OCI-M2 (cell line): ENCODE results near the gene PLEKHG4.

Experiments used
- DNase-seq: peaks from one replicate; lab custom pipeline; 2025; ENCODE audit not compliant: unreplicated experiment; lab: John Stamatoyannopoulos, UW

Gene PLEKHG4

DNA sequence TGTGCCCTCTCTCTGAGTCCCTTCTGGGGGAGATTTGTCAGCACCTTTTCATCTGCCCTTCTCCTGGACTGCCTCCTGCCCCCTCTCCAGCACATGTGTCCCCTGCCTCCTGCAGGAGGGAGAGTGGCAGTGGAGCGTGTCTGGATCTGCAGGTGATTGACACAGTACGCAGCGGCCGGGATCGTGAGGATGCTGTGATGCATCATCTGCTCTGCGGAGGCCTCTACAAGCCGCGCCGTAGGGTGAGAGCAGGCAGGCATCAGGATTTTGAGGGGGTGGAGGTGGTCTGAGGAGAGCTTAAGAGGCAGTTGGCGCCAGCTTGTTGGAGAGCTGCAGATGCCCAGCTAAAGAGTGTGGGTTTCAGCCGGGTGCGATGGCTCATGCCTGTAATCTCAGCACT lies 19.6 kb upstream of the PLEKHG4 start:
- DNase-seq, result no peak

DNA sequence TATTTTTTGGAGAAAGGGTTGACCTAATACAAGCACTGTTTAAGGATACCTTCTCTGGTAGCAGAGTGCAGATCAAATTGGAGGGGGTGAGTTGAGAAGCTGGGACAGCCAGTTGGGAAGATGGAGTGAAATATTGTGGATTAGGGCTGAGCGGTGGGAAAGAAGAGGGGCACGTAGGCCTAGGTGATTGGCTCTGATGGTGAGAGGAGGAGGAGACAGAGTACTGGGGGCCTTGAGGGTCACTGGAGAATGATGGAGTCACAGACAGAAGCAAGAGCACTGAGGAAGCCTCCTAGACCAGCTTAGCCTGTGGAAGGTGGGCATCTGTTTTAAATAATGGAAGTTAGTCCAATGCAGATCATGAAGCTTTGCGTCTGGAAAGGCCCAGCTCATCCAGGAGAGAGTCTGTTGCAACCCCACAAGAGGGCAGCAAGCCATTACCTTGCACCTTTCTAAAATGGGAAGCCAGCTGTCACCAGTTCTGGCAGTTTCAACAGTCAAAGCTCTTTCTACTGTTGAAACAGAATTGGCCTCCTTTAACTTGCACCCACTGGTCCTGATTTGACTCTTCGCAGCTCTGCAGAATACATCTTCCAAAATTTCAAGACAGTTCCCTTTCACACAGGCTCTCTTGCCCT lies 18.8 kb upstream of the PLEKHG4 start:
- no peak for DNase-seq

DNA sequence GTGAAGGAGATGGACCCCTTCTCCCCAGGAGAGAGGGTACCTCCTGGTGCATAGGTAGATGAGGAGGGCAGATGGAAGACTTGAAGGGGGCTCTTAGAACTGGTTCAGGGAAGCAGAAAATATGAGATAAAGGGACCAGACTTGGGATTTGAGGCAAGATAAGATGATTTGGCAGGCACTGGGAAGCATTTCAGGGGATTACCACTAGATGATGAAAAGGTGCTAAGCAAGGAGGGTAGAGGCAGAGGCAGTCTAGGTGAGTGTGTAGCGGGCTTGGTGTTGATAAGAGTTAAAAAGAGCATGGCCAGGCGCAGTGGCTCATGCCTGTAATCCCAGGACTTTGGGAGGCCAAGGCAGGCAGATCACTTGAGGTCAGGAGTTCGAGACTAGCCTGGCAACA lies 16.1 kb upstream of the PLEKHG4 start:
- DNase-seq, result no peak

DNA sequence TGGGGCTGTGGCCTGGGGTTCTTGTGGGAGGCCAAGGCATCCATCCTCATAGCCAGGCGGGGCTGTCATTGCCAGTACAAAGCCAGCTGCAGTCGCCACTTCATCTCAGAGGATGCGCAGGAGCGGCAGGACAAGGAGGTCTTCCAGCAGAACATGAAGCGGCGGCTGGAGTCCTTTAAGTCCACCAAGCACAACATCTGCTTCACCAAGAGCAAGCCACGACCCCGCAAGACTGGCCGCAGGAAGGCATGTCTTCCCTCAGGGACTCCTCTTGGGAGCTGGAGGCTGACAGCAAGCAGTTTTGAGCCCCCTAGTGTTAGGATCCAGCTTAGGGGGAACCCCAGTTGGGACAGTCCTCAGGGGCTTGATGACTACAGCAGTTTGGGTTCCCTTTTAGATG lies 15.1 kb upstream of the PLEKHG4 start:
- DNase-seq, result no peak

DNA sequence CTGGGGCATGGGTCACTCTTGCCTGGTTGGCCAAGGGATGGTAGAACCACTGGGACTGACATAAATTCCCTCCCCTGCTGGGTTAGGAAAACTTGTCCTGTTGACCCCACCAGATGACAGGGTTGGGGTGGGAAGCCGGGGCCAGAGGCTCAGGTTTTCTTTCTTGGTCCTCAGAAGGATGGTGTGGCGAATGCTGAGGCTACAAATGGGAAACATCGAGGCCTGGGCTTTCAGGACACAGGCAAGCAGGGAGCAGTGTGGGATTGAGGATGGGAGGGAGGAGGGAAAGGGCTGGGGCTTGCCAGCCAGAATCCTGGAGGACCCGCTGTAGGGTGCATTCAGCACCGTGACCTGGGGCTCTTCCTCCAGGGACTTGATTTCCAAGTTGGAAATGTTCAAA lies 14.5 kb upstream of the PLEKHG4 start:
- no peak for DNase-seq

DNA sequence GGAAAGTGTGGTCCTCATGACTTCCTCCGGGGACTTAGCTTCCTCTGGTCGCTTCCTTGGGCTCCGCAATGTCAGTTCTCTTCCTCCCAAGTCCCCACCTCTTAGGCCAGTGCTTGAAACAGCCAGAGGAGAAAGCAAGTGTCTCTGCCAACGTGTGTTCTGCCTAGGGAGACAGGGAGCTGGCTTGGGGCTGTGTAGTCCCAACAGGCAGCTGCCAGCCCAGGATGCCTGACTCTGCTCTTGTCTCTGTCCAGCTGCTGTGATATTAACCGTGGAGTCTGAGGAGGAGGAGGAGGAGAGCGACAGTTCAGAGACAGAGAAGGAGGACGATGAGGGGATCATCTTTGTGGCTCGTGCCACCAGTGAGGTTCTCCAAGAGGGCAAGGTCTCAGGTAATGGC lies 13.5 kb upstream of the PLEKHG4 start:
- DNase-seq, result no peak

DNA sequence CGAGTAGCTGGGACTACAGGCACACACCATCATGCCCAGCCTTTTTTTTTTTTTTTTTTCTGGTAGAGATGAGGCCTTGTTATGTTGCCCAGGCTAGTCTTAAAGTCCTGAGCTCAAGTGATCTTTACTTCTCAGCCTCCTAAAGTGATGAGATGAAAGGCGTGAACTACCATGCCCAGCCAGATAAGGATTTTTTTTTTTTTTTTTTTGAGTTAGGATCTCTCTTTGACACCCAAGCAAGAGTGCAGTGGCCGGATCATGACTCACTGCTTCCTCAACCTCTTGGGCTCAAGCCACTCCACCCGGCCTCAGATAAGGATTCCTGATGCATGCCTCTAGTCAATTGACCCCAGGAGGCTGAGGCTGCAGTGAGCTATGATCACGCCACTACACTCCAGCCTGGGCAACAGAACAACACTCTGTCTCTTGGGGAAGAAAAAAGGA lies 11.2 kb upstream of the PLEKHG4 start:
- peak; percentile 64 for DNase-seq

DNA sequence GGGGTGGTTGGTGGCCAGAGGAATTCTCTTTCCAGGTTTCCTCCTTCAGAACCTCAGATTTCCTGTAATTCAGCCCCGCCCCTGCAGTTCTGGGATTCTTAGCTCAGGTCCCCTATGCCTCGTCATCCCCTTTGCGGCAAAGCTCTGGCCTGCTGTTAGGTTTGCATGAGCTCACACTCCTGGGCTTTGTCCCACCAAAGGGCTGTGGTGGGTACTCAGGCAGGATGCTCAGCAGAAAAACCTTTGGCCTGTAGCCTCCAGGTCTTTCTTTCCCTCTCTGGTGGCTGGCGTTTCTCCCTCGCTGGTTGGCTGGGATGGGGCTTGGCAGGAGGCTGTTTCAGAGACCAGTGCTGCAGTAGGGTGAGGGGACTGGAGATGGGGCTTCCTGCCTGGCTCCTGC lies 9.6 kb upstream of the PLEKHG4 start:
- DNase-seq, result no peak

DNA sequence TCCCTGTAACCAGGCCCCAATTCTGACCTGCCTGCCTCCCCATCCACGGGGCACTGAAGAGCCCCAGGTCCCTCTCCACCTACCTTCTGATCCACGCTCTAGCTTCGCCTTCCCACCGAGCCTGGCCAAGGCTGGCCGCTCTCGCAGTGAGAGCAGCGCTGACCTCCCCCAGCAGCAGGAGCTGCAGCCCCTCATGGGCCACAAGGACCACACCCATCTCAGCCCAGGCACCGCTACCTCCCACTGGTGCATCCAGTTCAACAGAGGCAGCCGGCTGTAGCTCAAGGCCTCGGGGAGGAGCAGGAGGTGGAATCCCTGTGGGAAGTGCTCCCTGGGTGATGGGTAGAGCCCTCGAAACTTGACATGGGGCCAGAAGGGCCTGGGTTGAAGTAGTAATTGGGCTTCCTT lies 8.4 kb upstream of the PLEKHG4 start:
- DNase-seq, result no peak

DNA sequence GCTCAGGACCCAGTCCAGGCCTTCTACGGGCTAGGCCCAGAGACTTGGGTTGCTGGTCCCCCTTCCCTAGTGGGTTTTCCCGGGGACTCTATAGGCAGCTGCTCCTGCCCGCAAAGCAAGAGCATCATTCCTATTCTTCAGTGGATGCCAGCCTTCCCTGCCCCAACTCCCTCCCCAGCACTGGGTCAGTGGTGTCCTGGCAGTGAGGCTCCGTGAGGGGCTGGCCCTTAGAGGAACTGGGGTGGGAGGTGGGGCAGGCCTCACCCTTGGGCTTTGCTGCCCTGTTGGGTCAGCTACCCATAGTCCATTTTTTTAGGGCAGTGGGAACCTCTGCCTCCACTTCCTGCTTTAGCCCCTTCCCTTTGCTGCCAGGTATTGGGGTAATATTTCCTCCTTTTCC lies 7.9 kb upstream of the PLEKHG4 start:
- no peak for DNase-seq

DNA sequence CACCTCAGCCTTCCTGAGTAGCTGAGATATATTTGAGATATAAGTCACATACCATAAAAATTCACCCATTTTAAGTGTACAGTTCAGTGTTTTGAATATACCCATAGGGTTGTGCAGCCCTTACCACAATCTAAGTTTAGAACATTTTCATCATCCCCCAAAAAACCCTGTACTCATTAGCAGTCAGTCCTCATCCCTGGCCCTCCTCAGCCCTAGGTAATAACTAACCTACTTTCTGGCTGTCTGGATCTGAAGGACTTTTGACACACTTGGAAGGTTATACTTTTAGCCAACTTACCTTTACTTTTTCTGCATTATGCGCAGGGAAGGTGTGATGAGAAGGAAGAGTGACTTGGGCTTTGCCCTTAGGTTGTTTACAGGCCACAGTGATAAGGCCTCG lies 4.0 kb upstream of the PLEKHG4 start:
- no peak for DNase-seq

DNA sequence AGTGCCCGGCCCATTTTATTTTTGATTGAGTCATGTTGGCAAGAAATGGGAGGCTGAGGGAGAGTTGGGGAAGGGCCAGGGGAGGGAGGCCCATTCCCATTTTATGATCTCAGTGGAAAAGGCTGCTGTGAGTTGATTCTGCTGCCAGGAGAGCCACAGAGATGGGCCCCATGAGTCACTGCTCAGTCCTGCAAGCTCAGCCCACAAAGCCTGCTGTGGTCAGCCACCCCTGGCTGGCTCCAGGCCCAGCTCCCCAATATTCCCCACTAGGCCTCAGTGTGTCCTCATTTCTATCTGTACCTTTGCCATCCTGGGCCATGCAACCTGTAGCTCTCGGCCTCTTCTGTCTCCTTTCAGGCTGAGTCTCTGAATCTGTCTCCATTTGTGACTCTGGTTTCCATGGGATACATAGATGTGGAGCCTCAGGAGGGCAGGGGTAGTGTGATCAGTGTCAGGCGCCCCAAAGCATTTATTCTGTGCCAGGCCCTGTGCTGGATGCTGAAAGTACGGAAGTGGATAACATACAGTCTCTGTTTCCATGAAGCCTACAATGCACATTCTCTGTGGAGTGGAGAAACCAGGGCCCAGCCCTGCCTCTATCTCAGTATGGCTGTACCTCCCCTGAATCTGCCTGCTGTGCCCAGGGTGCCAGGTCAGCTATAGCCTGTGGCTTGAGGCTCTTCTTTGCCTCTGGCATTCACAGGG lies 1.9 kb upstream of the PLEKHG4 start:
- DNase-seq, result no peak

DNA sequence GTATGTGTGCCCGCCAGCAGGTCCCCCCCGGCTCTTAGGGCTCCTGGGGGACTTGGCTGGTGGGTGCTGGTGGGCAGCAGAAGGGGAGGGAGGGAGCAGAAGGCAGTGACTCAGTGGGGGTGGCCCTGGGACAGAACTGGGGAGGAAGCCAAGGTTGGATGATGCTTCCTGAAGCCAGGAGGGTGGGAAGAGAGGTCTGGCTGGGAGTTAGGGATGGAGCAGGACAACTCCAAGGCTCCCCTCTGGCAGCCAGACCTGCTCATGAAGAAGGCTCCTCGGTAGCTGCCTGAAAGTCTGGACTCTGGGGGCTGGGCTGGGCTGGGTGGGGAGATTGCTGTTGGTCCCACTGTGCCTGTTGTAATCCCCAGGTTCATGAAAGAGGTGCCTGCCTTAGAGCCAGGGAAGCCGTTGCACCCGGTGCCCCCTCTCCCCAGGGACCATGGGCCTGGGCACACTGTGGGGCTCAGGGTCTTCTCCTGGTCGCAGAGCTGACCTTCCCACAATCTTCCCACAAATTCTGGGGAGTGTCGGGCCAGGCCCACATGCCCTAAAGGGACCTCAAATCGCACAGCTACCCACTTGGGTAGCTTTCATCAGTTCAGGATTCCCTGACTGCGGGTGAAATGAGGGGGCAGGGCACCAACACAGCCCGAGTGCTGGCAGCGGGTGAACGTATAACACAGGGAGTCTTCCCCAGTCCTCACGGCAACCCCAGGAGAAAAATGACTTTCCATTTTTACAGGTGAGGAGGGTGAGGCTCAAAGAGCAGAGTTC lies 1.1 kb upstream of the PLEKHG4 start:
- DNase-seq, result no peak

DNA sequence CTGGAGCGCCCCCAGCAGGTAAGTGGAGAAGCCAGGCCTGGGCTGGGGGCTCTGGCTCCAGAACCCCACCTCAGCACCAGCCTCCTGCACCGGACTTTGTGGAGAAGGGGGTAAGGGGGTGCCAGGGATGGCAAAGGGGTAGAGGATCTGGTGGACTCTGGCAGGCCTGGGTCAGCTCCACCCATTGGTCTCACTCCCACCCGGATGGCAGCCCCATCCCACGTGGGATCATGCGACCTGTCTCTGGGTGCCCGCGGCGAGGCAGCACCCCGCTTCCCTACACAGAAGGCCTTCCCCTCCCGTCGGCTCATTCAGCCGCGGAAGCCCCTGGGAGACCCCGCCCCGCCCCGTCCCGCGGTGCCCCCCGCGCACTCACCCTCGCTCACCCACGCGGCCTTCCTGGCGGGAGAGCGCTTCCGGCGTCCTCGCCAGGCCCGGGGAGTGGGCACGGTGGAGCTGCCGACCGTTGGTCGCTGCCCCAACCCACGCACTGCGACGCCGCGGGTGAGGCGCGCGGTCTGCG lies 498 bp upstream of the PLEKHG4 start:
- no peak for DNase-seq

DNA sequence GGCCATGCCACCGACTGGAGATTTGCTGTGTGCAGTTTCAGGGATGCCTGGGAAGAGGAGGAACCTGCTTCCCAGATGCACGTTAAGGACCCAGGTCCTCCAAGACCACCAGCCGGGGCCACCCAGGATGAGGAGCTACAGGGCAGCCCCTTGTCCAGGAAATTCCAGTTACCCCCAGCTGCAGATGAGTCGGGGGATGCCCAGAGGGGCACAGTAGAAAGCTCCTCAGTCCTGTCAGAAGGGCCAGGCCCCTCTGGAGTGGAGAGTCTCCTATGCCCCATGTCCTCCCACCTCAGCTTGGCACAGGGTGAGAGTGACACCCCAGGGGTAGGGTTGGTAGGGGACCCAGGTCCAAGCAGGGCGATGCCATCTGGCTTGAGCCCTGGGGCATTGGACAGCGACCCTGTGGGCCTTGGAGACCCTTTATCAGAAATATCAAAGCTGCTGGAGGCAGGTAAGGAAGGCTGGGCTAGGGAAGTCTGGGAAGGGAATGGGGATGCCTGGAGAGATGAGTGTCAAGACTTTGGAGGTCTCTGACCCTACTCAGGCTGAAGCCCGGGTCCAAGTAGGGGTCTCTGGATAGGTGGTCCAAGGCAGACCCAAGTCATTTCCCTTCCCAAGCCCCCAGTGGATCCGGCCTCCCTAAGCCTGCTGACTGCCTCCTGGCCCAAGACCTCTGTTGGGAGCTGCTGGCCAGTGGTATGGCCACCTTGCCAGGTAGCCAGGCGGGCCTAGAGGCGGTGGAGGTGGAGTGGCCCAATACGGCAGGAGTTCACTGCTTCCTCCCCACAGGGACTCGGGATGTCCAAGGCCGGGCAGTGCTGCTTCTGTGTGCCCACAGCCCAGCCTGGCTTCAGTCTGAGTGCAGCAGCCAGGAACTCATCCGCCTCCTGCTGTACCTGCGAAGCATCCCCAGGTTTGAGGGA lies 1.0 kb downstream of the PLEKHG4 start:
- no peak for DNase-seq

DNA sequence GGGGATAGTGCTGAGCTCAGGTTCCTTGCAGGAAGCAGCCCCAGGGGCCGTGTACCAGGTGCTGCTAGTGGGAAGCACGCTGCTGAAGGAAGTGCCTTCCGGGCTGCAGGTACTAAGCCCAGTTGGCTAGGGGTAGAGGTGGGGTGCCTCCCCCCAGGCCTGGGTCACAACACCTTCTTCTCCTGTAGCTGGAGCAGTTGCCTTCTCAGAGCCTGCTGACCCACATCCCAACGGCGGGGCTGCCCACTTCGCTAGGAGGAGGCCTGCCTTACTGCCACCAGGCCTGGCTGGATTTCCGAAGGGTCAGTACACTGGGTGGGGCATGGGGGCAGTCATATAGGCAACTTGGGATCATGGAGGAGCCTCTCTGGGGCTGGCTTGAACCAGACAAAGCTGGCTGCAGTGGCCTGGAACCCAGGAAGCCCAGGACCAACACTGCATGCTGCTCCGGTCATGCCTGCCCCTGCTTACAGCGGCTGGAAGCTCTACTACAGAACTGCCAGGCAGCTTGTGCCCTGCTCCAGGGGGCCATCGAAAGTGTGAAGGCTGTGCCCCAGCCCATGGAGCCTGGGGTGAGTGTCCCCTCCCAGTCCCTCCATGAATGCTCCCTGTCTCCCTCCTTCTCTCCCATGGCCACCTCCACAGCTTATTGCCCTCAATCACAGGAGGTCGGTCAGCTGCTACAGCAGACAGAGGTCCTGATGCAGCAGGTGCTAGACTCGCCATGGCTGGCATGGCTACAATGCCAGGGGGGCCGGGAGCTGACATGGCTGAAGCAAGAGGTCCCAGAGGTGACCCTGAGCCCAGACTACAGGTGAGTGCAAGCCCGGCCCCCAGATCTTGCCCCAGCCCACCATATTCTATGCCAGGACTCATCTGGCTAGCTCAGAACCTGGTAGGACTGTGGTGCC lies 2.5 kb downstream of the PLEKHG4 start:
- DNase-seq, result no peak

DNA sequence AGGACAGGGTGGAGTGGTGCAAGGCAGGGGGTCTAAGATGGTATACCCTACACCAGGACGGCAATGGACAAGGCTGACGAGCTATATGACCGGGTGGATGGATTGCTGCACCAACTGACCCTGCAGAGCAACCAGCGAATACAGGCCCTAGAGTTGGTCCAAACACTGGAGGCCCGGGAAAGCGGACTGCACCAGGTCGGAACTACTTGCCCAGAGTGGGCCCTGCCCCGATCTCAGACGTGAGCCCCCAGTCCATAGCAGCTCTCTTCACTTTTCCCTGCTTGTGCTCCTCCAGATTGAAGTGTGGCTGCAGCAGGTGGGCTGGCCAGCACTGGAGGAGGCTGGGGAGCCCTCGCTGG lies 3.1 kb downstream of the PLEKHG4 start:
- no peak for DNase-seq

DNA sequence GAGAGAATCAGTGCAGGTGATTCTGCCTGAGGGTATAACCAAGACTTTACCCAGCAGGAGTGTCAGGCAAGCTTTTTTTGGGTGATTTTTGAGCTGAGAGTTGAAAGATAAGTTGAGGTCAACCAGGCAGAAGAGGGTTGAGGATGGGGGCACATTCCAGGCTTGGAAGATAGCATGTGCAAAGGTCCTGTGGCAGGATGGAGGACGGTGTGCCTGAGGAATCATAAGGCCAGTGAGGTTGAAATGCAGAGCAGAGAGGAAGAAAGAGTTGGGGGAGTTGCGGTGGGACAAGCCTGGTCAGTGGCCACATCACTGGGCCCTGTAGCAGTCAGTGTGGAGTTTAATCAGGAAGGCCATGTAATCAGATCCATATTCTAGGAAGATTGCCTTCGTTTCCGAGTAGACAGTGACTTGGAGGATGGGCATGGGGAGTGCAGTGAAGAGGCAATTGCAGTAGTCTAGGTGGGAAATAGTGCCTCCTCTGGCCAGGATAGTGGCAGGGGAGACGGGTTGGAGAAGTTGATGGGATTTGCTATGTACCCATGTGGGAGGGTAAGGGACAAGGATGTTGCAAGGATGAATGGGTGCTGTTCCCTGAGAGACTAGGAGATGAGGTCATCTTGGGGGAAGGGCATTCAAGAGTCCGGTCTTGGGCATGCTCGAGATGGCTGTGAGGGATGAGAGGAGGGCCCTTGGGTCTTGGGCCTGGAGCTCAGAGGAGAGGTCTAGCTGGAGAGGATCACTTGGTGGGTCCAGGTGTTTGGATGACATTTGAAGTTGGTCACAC lies 3.9 kb downstream of the PLEKHG4 start:
- no peak for DNase-seq
